SU-DHL-6 (cell line): Measurements from ENCODE around the gene SELENBP1.

Source experiments
- H2AFZ ChIP-seq: fragments of 200-600 bp; sonication (generic); 2 replicates; pipeline ENCODE4 v1.6.1; 2014; ENCODE audit warnings: low read depth, mild to moderate bottlenecking, moderate library complexity, mixed read lengths, antibody characterized with exemption, low read length; ENCODE audit not compliant: severe bottlenecking
- H3F3A ChIP-seq: fragments of 200-600 bp; shearing (Covaris generic); 2 replicates; pipeline ENCODE4 v1.6.0; 2016; ENCODE audit warnings: antibody characterized with exemption, mild to moderate bottlenecking; ENCODE audit not compliant: insufficient read depth
- H3K27ac ChIP-seq: fragments of 200-600 bp; sonication (generic); 2 replicates; pipeline ENCODE4 v1.5.1; 2016; ENCODE audit warnings: low read depth, mild to moderate bottlenecking, low read length, moderate library complexity, mixed read lengths
- H3K27me3 ChIP-seq: fragments of 200-600 bp; sonication (generic), shearing (Covaris generic); 2 replicates; pipeline ENCODE4 v1.6.0; 2014; ENCODE audit warnings: mild to moderate bottlenecking, low read length
- H3K36me3 ChIP-seq: fragments of 200-600 bp; sonication (generic); 2 replicates; pipeline ENCODE4 v1.6.1; 2014; ENCODE audit warnings: mild to moderate bottlenecking, low read length, mixed read lengths
- H3K4me2 ChIP-seq: fragments of 300-600, 200-600 bp; shearing (Covaris generic), sonication (generic); 2 replicates; pipeline ENCODE4 v1.6.0; 2014; ENCODE audit warnings: low read length, low read depth, mild to moderate bottlenecking; ENCODE audit not compliant: poor library complexity, severe bottlenecking
- H3K4me3 ChIP-seq: fragments of 200-600 bp; sonication (generic); 2 replicates; pipeline ENCODE4 v1.5.1; 2014; ENCODE audit warnings: antibody characterized with exemption, low read length, mild to moderate bottlenecking, mixed read lengths; ENCODE audit not compliant: insufficient read depth, poor library complexity, severe bottlenecking
- H3K79me2 ChIP-seq: fragments of 200-600 bp; sonication (generic); 2 replicates; pipeline ENCODE4 v1.6.1; 2014; ENCODE audit warnings: mild to moderate bottlenecking, low read length, moderate library complexity; ENCODE audit not compliant: insufficient read depth
- H3K9ac ChIP-seq: fragments of 200-600 bp; sonication (generic); 2 replicates; pipeline ENCODE4 v1.7.0; 2014; ENCODE audit warnings: mild to moderate bottlenecking, low read length
- H3K9me2 ChIP-seq: fragments of 200-600 bp; sonication (generic); replicated peaks from 2 replicates; pipeline ENCODE4 v1.6.1; 2014; ENCODE audit warnings: low read length; ENCODE audit not compliant: insufficient read depth
- H3K9me3 ChIP-seq: fragments of 200-600 bp; sonication (generic); 2 replicates; pipeline ENCODE4 v1.6.1; 2014; ENCODE audit warnings: low read length, mixed read lengths; ENCODE audit not compliant: insufficient read depth
- H4K20me1 ChIP-seq: fragments of 200-600 bp; sonication (generic); 2 replicates; pipeline ENCODE4 v1.6.1; 2014; ENCODE audit warnings: low read depth, mild to moderate bottlenecking, antibody characterized with exemption, low read length, moderate library complexity, mixed read lengths
- EZH2phosphoT487 ChIP-seq: fragments of 200-600 bp; sonication (generic), shearing (Covaris generic); conservative IDR thresholded peaks from 2 replicates; pipeline ENCODE4 v1.6.1; 2018; ENCODE audit warnings: mild to moderate bottlenecking, antibody characterized with exemption, low read length, moderate library complexity, mixed read lengths
- TF ChIP-seq, protein P1 (sequence below): fragments of 200-600 bp; sonication (generic); IDR thresholded peaks from one replicate; pipeline ENCODE4 v1.5.1; 2017; ENCODE audit warnings: antibody characterized with exemption, mild to moderate bottlenecking, low read length, moderate library complexity; ENCODE audit not compliant: insufficient read depth, poor library complexity, severe bottlenecking

Gene SELENBP1

DNA sequence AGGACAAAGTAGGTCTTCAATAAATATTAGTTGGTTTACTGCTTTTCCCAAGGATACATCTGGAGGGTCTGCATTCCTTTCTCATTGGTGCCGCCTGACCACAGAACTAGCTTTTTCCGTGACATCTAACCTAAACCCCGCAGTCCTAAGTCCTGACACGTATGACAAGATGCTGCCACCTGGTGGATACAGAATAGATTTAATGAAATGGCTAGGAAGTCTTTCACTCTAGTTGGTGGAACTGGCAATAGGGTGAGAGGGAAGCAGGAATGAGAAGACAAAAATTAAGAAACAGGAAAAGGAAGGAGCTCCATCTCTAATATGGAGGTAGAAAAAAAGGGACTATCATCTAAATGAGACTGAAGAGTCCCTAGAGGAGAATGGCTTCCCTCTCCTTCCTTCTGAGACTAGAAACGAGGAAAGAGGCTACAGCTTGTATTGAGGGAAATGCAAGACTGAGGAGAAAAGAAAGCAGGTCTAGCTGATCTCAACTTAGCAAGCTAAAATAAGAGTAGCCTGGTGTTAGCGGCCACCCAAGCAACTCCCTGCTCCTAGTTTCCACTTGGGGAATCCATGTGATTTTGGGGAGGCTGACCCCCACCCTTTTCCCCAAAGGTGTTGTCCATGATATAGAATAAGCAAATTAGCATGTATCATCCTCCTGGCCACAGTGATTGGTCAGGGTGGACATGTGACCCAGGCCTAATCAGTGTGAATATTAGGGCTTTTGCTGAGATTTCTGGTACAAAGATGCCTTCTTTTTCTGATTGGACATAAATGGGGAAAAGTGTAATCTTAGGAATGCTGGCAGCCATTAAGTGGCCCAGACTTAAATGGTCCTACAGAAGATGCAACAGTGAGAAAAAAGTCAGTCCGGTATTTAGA, 31.4 kb downstream of the SELENBP1 start:
- Histone ChIP-seq H3K4me2 (peak overlapping the region; percentile 24), H3K4me3 (no peak overlapping the region), H3F3A (peaks cover 18% of the 10 kb centered on the region), H3K36me3 (no peaks in the 10 kb centered on the region), H4K20me1 (no peaks in the 10 kb centered on the region), H3K27me3 (no peaks in the 10 kb centered on the region), H2AFZ (no peak overlapping the region), H3K9me3 (no peaks in the 10 kb centered on the region), H3K9ac (no peak overlapping the region), H3K27ac (peak overlapping the region; percentile 20; the same call in 1 of the 2 replicates), H3K79me2 (peaks cover 6% of the 10 kb centered on the region), H3K9me2 (no peaks in the 10 kb centered on the region)
- TF ChIP-seq, protein P1, sequence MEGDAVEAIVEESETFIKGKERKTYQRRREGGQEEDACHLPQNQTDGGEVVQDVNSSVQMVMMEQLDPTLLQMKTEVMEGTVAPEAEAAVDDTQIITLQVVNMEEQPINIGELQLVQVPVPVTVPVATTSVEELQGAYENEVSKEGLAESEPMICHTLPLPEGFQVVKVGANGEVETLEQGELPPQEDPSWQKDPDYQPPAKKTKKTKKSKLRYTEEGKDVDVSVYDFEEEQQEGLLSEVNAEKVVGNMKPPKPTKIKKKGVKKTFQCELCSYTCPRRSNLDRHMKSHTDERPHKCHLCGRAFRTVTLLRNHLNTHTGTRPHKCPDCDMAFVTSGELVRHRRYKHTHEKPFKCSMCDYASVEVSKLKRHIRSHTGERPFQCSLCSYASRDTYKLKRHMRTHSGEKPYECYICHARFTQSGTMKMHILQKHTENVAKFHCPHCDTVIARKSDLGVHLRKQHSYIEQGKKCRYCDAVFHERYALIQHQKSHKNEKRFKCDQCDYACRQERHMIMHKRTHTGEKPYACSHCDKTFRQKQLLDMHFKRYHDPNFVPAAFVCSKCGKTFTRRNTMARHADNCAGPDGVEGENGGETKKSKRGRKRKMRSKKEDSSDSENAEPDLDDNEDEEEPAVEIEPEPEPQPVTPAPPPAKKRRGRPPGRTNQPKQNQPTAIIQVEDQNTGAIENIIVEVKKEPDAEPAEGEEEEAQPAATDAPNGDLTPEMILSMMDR, result peak; percentile 71
- TF ChIP-seq EZH2phosphoT487, result no peak

GRCh38 chr1:151336556-151336955, 35.9 kb downstream of the SELENBP1 start:
- Histone ChIP-seq H4K20me1 (no peaks in the 10 kb centered on the region), H3K4me2 (no peak overlapping the region), H2AFZ (no peak overlapping the region), H3K4me3 (no peak overlapping the region), H3K9me2 (no peaks in the 10 kb centered on the region), H3K9me3 (no peaks in the 10 kb centered on the region), H3F3A (peaks cover 11% of the 10 kb centered on the region), H3K9ac (no peak overlapping the region), H3K27me3 (no peaks in the 10 kb centered on the region), H3K27ac (no peak overlapping the region), H3K36me3 (no peaks in the 10 kb centered on the region), H3K79me2 (no peaks in the 10 kb centered on the region)
- TF ChIP-seq EZH2phosphoT487, result no peak
- TF ChIP-seq, protein P1, result no peak

GRCh38 chr1:151334822-151335221, 37.7 kb downstream of the SELENBP1 start:
- Histone ChIP-seq H3K9me3 (no peaks in the 10 kb centered on the region), H3K9ac (no peak overlapping the region), H3K4me2 (no peak overlapping the region), H3K9me2 (no peaks in the 10 kb centered on the region), H3F3A (no peaks in the 10 kb centered on the region), H3K79me2 (no peaks in the 10 kb centered on the region), H2AFZ (no peak overlapping the region), H3K36me3 (no peaks in the 10 kb centered on the region), H3K27me3 (no peaks in the 10 kb centered on the region), H3K27ac (no peak overlapping the region), H4K20me1 (no peaks in the 10 kb centered on the region), H3K4me3 (no peak overlapping the region)
- TF ChIP-seq, protein P1, result no peak
- TF ChIP-seq EZH2phosphoT487, result no peak
